ENCODE measurements around the gene VIPR2.
"Not testable (repeated sequence)": the region's sequence is repeated elsewhere in the genome, so short reads cannot be mapped to it uniquely, and the experiment has no call there.

The VIPR2 gene

GRCh38 chr7:159137906-159138305 is 6.8 kb downstream of the VIPR2 start:
- no peak for DNase-seq

DNA sequence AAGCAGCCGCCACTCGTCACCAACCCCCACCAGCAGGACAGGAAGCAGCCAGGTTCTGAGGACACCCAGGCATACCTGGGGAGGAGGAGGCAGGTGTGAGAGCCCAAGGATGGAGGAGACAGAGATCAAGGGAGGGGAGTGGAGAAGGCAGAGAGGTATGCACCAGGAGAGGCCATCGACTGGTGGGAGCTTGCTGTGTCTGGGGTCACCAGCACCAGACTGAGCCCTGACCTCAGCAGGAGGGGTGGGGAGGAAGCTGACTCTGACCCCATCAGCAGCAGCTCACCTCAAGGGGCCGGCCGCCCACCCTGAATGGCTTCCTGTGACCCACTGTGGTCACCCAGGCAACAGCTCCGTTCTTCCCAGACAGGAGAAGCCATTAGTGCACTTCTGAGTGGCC is 7.8 kb downstream of the VIPR2 start:
- DNase-seq, result no peak

DNA sequence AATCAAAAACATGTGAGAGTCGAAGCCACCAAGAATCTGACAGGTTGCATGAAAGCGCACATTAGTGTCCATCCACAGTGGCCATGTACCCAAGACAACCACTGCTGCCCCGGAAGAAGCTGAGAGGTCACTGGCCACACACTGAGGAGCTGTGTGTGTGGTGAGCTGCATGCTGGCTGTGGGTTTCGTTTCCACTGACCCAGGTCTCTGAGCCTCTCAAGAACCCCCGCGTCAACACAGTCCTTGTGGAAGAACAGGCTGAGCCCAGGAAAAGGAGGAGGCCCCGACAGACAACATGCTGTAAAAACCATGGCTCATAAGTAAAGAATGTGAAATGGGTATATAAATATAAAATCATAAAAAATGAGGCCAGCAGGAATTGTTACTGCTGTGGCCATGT is 8.2 kb downstream of the VIPR2 start:
- no peak for DNase-seq

GRCh38 chr7:159136013-159136412 is 8.7 kb downstream of the VIPR2 start:
- no peak for DNase-seq

DNA sequence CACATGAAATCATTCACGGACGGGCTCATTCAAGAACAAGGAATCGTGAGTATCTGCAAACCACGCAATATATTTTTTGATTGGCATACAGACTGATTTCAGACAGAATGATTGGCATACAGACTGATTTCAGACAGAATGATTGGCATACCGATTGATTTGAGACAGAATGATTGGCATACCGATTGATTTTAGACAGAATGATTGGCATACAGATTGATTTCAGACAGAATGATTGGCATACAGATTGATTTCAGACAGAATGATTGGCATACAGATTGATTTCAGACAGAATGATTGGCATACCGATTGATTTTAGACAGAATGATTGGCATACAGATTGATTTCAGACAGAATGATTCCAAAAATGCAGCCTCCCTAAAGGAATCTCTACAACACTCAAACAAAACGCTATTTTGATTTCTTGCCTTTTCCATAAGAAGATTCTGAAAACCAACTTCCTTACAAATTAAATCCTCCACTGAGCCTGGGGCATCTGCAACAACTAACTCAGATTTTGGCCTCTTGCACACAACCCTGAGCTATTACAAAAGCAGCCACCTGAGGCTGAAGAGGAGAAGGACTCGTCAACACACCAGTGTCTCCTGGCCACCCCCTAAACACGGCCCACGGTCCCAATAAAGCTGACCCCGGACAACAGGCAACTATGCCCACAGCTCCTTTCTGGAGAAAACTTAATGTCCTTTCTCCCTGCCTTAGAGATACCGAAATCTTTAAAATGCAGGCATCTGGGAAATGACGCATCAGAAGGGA is 11.8 kb downstream of the VIPR2 start:
- not testable (repeated sequence) for DNase-seq

DNA sequence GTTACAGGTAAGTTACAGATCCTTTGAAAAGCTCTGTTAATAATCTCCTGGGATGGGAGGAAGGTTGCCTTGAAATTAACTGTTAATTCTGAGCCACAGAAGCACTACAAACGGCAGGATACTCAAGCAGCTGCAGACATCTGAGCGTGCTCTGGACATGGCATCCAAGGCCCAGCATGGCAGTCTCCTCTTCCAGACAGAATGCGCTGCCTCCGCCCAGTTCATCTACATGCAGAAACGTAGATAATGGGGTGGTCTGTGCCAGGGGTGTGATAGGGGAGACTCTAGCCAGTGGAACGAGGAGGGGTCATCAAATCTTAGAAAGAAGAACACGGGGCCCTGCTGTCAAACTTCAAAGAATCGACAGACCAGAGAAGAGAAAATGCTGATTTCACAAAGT is 13.8 kb downstream of the VIPR2 start:
- no peak for DNase-seq

DNA sequence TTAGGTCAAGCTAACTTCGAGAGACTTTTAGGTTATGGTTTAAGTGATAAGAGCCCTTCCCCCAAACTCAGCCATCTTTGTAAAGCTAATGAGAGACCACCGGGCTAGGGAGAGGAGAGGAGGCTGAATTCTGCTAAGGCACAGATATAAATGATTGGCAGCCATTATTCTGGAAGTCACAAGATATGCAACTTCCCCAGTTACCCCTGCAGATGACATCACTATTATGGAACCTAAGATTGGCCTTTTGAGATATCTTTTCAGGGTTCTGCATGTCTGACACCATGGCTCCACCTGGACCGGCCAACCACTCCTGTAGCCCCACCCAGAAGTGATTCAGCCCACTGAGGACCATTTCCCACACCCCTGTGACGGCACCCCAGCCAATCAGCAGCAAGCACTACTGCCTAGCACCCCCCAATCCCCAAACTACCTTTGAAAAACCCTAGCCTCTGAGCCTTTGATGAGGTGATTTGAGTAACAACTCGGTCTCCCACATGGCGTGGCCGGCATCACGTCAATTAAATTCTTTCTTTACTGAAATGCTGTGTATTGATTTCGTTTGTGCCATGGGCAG is 14.4 kb downstream of the VIPR2 start:
- DNase-seq, result no peak

DNA sequence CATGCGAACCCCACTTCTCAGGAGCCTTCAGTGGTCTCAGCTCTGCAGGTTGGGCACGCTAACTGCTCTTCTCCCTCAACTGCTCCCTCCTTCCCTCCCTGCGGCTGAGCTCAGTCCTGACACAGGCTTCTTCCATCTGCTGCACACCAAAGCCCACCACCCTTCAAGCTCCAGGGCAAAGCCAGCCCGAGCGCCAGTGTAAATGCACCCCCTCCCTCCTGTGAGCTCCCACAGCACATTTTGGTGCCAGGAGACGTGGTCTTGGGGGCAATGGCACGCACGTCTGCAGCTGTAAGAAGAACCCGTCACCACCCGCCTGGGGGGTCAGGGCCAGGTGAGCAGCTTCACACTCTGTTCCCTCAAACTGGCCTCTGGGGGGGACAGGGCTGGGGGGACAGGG is 15.9 kb downstream of the VIPR2 start:
- no peak for DNase-seq

GRCh38 chr7:159127691-159128642 is 16.7 kb downstream of the VIPR2 start:
- DNase-seq, result no peak

DNA sequence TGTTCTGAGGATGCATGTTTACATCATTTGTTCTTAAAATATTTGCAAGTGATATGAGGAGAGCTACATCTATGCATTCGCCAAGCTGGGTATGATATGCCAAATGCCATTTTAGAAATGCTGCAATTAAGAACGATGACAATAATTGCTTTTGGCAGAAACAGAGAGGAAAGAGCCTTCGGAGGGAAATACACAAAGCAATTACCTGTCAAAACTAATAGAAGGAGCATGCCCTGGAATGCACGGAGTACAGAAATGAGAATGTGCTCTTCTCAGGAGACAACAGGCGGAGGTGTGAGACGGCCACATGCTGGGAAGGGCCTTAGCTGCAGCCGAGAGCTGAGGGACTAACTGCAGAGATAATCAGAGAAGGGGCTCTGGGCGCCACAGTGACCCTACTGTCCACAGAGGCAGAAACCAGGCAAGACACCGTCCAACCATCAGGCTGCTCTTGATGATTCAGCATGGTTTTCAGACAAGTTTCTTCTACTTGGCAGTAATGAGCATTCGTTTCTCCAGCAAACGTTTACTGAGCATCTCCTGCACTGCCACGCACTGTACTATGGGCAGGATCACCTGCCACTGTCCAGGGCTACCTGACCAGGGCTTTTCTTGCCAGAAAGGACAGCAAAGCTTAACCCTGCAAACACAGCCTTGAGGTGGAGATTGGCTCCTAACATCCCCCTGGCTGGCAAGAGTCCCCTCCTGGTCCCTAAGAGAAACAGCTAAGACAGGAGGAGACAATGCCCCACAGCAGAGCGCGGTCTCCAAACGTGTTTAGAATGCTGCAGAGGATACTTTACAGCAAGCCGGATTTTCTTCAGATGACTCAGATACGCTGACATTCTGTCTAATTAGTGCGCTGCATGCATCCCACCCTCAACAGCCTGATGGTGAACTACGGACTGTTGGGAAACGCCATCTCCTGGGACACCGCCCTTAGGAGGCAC is 18.1 kb downstream of the VIPR2 start:
- DNase-seq, result no peak

GRCh38 chr7:159125955-159126270 is 18.8 kb downstream of the VIPR2 start:
- no peak for DNase-seq

- DNase-seq, result no peak
These were observed 19.3 kb downstream of the VIPR2 start for GRCh38 chr7:159125104-159125954.

GRCh38 chr7:159123793-159124192 is 20.9 kb downstream of the VIPR2 start:
- not testable (repeated sequence) for DNase-seq

DNA sequence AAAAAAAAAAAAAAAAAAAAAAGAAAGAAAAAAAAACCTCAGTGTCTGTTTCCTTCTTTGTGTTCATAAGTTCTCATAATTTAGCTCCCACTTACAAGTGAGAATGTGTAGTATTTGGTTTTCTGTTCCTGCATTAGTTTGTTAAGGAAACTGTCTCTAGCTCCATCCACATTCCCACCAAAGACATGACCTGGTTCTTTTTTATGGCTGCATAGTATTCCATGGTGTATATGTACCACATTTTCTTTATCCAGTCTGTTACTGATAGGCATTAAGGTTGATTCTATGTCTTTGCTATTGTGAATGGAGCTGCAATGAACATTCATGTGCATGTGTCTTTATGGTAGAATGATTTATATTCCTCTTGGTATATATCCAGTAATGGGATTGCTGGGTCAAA is 21.4 kb downstream of the VIPR2 start:
- DNase-seq, result not testable (repeated sequence)

DNA sequence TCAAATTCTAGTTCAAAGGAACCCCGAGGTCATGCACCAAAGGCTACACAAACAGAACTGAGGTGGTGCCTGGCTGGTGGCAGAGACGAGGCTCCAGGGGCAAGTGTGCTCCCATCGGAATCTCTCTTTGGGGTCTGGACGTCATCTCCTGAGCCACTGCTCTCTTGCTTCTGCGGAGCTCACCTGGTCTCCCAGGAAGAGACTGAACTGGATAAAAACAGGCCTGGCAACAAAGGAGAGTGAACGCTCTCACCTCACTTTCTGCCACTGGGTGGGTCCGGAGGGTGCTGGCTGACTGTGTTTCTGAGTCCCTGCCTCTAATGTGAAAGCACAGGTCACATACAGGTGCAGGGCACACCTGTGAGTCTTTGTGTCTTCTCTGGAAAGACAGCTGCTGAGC is 22.4 kb downstream of the VIPR2 start:
- no peak for DNase-seq

DNA sequence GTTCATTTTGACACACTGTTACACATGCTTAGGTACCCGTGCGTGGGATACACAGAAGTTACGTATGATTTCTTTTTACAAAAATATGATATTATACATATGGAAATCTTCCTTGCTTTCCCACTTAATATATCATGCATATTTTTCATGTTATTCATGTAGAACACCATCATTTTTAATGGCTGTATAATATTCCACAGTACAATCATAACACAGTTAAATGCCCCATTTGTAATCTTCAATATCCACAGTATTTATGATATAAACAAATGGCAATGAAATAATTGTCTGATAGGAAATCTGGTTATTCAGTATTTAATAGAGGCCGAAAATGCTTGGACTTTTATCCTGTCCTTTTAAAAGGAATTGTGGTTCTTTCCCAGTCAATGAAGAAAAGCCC is 23.2 kb downstream of the VIPR2 start:
- DNase-seq, result no peak

- DNase-seq, result no peak
These were observed 23.6 kb downstream of the VIPR2 start for GRCh38 chr7:159121068-159121467.

- DNase-seq, result no peak
These were observed 24.1 kb downstream of the VIPR2 start for GRCh38 chr7:159120540-159120919.

DNA sequence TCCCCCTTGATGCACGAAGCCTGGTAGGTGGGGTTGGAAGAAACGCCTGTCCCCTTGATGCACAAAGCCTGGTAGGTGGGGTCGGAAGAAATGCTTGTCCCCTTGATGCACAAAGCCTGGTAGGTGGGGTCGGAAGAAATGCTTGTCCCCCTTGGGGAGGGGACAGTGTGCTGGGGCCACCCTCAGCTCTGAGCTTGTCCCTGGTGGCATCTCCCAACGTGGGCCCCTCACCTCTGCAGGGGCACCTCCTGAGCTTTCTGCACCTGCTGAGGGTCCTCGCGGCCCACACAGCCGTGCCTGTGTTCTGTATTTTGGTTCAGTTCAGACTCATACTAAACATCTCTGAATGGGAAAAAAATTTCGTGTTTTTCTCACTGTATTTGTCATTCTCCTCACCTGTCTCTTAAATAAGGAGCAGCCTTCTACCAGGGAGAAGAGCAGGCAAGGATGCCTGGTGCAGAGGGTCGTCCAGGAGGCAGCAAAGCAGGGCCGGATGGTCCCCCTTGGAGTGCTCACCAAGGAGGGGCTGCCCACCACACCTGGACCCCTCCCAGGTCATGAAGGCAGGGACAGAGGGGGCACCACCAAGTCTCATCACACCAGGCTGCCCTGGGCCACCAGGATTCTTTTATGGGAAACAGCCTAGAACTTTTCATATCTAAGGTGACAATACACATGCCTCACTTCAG is 24.7 kb downstream of the VIPR2 start:
- no peak for DNase-seq

DNA sequence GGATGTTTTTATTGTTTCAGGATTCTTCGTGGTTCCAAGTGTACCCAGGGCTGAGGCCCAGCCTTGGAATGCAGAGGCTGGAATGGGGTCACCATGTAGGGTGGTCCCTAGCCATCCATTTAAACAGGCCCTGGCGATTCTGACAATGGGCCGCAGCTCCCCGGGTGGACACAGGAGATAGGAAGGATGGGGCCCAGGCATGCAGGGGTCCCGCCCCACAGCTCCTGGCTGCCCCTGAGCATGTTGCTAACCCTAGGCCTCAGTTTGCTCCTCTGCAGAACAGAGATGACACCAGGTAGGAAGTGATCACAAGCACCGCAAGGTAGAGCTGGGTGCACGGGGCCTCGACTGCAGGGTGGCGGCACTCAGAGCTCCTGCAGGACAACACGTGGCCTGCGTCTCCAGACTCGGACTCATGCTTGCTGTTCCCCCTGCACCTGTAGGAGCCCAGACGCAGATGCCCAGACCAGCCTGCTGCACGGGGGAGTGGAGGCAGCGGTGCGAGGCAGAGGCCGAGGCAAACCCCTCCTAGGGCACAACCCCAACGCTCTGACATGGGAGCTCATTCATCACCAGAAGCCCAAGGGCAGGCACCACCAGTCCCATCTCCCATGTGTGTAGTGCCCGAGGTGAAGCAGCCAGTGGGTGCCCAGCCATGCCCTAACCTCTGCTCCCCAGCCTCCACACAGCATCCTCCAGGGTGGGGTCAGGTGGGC is 25.5 kb downstream of the VIPR2 start:
- no peak for DNase-seq

All from OCI-M1 (cell line).